NCI-H510A (cell line): ENCODE measurements around the gene ZSCAN10.
"Not testable (repeated sequence)": the region's sequence is repeated elsewhere in the genome, so short reads cannot be mapped to it uniquely, and the experiment has no call there.

Source experiments
- DNase-seq: peaks from one replicate; lab custom pipeline; 2025; lab: John Stamatoyannopoulos, UW

Gene ZSCAN10

DNA sequence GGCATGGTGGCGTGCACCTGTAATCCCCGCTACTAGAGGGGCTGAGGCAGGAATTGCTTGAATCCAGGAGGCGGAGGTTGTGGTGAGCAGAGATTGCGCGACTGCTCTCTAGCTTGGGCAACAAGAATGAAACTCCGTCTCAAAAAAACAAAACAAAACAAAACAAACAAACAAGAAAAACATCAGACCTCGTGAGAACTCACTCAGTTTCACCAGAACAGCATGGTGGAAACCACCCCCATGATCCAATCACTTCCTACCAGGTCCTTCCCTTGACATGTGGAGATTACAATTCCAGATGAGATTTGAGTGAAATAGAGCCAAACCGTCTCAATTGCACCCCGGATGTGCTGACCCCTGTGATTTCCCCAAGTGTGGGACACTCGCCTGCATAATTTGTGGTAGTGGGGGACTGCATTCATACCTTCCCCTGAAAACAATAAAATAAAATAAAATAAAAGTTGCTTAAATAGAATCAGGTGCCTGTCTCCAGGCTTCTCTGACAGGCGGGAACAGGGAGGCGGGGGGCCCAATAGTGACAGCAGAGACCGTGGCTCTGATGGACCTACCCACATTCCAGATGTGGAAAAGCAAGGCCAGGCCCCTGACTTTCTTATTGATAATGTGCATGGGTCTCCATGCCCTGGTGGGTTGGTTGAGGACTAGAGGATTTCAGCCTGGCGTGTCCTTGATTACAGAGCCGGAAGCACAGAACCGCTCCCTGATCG is 13.1 kb downstream of the ZSCAN10 start:
- DNase-seq: no peak

DNA sequence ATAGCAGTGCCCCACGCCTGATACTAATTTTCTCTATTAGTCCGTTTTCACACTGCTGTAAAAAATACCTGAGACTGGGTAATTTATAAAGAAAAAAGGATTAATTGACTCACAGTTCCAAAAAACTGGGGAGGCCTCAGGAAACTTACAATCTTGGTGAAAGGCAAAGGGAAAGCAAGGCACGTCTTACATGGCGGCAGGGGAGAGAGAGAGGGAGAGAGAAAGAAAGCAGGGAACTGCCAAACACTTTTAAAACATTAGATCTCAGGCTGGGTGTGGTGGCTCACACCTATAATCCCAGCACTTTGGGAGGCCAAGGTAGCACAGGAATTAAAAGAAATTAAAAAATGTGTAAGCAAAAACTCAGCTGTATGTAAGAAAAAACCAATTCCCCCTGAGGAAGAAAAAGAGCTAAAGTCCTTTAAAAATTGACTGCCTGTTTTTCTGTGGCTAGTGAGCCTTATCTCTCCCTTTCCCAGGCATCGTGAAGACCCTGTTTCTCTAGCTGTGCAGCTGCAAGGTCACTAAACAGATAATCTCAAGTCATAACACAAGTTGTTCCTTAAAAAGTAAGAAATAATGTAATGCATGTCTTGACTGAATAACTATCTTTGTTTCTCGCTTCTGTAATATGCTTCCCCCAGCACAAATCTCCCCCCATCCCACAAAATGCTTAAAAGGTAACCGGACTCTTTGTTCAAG is 14.0 kb downstream of the ZSCAN10 start:
- no peak for DNase-seq

DNA sequence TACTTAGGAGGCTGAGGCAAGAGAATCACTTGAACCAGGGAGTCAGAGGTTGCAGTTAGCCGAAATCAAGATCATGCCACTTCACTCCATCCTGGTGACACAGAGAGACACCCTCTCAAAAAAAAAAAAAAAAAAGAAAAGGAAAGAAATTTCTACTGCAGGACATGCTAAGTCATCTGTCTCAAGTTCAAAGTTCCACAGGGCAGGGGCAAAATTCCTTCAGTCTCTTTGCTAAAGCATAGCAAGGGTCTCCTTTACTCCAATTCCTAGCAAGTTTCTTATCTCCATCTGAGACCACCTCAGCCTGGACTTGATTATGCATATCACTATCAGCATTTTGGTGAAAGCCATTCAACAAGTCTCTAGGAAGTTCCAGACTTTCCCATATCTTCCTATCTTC is 14.6 kb downstream of the ZSCAN10 start:
- no peak for DNase-seq

DNA sequence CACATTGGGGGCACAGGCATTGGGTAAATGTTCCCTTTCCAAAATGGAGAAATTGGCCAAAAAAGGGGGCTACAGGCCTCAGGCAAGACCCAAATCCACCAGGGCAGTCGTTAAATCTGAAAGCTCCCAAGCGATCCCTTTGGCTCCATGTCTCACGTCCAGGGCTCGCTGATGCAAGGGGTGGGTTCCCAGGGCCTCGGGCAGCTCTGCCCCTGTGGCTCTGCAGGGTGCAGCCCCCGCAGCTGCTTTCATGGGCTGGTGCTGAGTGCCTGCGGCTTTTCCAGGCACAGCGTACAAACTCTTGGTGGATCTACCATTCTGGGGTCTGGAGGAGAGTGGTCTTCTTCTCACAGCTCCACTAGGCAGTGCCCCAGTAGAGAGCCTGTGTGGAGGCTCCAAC is 15.7 kb downstream of the ZSCAN10 start:
- DNase-seq: not testable (repeated sequence)

DNA sequence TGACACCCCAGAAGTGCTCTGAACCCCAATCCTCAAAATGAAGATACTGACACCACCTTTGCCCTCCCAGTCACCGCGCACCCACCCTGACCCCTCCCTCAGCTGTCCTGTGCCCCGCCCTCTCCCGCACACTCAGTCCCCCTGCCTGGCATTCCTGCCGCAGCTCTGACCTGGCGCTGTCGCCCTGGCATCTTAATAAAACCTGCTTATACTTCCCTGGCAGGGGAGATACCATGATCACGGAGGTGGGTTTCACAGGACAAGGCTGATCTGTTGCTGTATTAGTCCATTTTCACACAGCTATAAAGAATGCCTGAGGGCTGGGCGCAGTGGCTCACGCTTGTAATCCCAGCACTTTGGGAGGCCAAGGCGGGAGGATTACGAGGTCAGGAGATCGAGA is 17.1 kb downstream of the ZSCAN10 start:
- DNase-seq: not testable (repeated sequence)

DNA sequence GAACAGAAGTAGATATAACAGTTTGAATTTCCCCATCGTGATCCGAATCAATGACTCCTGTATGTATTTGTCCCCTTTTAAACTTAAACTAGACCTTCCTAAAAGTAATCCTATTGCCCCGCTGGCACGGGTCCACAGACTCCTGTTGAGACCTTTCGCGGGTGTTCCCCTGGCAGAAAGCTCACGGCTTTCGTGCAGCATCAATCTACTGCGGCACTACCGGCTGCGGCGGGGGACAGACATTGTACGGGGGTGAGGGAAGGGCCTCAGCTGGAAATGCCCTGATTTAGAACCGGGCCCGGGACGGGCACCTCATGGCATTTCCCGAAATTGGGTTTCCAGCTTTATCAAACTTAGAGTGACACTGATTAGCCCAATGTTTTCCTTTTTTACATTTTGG is 19.1 kb downstream of the ZSCAN10 start:
- no peak for DNase-seq

DNA sequence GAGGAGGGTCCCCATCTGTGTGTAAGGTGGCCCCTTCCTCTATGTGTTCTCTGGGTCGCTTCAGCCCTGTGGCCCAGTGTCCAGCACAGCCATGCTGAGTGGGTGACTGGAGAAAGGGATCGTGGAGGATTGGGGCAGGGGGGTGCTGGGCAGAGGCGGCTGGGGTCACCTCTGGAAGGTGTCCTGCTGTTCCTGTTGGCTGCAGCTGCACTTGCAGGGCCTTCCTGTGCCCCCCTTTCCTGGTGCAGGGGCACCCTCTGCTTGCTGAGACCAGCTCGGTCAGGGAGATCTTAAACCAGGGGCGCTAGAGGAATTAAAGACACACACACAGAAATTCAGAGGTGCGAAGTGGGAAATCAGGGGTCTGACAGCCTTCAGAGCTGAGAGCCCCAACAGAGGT is 22.5 kb downstream of the ZSCAN10 start:
- DNase-seq: no peak

DNA sequence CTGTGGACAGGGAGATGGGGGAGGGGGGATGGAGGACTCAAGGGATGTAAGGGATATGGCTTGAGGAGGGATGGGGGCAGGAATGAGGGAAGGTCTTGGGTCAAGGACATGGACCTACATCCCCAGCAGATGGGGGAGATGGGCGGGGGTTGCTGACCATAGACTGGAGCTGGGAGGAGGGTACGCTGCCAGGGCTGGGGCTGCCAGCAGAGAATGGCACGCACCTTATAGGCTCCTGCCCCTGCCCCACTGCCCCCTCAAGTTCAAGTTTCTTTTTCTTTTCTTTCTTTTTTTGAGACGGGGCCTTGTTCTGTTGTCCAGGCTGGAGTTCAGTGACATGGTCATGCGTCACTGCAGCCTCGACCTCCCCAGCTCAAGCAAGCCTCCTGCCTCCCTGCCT is 23.1 kb downstream of the ZSCAN10 start:
- DNase-seq: not testable (repeated sequence)

DNA sequence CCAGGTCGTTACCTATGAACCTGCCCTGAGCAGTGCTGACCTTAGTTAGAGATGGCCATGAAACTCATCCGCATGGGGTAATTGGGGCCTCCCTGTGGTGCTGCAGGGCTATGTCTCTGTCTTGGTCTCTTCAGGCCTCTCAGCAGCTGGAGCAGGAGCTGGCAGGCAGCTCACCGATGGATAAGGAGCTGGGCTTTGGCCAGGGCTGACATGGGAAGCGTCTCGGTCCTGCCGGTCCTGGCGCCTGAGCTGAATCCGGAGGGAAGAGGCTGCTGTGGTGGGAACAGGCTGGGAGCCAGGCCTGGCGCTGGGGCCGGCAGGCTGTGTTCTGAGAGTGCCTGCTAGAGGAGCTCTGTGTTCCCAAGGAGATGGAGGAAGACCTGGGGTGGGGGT is 23.6 kb downstream of the ZSCAN10 start:
- no peak for DNase-seq

DNA sequence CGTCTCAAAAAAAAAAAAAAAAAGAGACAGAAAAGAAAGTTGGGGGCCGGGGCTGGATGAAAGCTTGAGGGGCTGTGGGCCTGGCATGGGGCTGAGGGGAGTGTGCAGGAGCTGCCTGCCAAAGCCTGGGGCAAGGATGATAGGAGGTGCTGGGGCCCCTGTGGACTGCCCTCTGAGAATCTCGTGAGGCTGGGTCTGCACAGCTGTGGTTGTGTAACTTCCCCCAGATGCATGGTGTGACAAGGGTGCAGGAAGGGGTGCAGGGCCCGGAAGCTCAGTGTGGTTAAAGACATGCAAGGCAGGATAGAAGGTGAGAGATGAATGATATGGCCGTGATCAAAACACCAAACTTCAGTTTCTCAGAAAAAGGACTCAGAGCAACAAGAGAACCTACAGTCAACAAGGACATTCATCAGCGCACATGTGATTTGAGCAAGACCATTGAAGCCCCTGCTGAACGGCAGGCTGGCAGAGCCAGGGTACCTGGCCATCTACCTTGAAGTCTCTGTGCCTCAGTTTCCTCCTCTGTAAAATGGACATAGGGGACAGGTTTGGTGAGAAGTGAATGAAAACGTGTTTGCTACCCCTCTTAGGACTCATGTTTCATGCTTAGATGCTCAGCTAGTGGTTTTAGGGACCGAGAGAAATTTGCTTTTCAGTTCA is 24.1 kb downstream of the ZSCAN10 start:
- no peak for DNase-seq

DNA sequence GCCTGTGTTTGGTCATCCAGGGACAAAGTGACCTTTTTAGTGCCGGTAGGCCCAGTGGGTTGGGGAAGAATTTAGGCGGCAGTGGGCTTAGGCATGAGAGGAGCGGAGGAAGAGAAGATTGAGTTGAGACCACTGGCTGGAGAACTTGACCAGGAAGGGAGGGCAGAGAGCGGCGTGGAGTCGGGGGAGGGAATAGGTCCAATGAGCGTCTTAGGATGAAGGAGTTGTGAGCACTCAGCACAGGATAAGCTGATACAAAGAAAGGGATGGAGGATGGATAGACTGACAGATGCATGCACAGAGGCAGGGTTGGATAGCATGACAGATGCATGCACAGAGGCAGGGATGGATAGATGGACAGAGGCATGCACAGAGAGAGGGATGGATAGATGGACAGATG is 25.6 kb downstream of the ZSCAN10 start:
- no peak for DNase-seq

DNA sequence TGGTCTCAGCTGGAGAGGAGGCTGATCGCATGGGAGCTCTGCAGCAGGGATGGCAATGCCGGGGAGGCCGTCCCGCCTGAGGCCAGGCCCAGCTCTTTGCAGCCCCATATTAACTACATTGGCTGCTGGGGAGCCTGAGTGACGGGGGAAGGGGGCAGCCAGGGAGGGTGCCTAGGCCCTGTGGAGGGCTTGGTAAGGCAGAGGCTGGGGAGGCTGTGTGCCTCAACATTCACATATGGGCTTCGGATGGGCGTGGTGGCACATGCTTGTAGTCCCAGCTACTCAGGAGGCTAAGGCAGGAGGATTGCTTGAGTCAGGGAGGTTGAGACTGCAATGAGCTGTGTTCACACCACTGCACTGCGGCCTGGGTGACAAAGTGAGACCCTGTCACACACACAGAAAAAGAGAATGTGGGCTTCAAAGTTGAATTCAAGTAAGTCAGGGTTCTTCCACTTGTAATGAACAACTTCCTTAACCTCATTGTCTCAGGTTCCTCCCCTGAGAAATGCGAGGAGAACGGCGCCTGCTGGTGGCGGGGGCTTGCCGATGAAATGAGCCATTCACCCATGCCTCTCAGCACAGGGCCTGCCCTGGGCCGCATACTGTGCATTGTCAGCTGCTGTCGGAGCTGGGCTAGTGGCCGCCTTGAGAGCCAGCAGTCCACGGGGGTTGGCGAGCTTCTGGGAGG is 26.4 kb downstream of the ZSCAN10 start:
- not testable (repeated sequence) for DNase-seq

DNA sequence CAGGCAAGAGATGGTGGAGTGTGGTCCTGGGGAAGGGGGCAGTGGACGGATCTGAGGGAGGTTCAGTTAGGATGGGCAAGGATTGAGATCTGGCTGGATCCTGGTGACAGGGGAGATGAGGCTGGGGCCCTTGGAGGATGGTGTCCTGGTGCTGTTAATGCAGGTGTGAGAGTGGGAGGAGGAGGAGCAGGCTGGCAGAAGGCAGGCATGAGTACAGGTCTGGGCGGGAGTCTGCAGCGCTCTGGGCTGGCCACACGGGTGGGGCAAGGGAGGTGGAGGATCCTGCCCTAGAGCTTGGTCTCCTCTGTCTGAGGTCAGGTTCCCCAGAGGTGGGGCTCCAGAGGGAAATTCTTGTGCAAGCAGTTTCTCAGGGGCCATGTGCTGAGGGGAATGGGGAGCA is 26.9 kb downstream of the ZSCAN10 start:
- DNase-seq: not testable (repeated sequence)

DNA sequence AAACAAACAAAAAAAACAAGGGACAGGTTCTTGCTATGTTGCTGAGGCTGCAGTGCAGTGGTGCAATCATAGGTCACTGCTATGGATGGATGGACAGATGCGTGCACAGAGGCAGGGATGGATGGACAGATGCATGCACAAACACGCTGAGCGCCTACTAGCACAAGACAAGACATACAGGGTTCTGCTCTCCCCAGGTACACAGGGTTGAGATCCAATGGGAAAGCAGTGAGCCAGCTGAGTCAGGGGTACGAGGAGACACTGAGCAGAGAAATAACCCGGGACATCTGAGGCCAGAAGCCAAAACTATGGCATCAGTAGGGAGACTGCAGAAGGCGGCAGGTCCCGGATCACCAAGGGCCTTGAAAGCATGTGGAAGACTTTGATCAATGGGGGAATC is 27.4 kb downstream of the ZSCAN10 start:
- no peak for DNase-seq

DNA sequence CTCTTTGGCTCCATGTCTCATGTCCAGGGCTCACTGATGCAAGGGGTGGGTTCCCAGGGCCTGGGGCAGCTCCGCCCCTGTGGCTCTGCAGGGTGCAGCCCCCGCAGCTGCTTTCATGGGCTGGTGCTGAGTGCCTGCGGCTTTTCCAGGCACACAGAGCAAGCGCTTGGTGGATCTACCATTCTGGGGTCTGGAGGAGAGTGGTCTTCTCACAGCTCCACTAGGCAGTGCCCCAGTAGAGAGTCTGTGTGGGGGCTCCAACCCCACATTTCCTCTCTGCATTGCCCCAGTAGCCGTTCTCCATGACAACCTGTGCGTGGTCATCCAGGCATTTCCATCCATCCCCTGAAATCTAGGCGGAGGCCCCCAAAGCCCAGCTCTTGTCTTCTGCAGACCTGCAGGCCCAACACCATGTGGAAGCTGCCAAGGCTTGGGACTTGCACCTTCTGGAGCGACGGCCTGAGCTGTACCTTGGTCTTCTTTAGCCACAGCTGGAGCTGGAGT is 28.4 kb downstream of the ZSCAN10 start:
- DNase-seq: no peak

DNA sequence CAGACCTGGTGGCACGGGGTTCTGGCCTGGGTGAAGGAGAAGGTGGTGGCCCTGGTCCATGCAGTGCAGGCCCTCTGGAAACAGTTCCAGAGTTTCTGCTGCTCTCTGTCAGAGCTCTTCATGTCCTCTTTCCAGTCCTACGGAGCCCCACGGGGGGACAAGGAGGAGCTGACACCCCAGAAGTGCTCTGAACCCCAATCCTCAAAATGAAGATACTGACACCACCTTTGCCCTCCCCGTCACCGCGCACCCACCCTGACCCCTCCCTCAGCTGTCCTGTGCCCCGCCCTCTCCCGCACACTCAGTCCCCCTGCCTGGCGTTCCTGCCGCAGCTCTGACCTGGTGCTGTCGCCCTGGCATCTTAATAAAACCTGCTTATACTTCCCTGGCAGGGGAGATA is 29.9 kb downstream of the ZSCAN10 start:
- not testable (repeated sequence) for DNase-seq

DNA sequence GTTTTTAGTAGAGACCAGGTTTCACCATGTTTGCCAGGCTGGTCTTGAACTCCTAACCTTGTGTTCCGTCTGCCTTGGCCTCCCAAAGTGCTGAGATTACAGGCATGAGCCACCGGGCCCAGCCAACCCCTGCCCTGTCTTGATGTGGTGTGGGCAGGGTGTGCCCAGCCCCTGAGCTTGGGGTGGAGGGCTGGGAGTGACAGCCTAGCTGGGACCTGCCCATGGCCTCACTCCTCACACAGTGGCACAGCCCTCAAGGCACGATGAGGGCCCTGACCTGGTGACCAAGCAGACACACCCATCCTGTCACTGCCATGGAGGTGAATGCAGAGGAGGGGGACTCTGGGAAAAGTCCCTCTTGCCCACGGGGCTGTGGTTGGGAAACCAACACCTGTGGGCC is 30.6 kb downstream of the ZSCAN10 start:
- DNase-seq: no peak

DNA sequence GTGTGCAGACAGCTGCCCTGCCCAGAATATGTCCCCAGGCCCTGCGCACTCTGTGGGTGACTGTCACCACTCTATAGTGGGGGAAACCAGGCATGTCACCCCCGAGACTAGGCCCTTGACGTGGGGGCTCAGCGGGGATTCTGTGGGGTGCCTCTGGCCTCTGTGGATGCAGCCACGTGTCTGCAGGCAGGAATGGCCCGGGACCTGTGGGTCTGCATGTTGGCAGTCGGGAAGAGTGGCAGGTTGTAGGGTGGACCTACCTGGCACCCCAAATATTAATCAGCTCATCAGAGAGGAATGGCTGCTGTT is 32.7 kb downstream of the ZSCAN10 start:
- DNase-seq: no peak

DNA sequence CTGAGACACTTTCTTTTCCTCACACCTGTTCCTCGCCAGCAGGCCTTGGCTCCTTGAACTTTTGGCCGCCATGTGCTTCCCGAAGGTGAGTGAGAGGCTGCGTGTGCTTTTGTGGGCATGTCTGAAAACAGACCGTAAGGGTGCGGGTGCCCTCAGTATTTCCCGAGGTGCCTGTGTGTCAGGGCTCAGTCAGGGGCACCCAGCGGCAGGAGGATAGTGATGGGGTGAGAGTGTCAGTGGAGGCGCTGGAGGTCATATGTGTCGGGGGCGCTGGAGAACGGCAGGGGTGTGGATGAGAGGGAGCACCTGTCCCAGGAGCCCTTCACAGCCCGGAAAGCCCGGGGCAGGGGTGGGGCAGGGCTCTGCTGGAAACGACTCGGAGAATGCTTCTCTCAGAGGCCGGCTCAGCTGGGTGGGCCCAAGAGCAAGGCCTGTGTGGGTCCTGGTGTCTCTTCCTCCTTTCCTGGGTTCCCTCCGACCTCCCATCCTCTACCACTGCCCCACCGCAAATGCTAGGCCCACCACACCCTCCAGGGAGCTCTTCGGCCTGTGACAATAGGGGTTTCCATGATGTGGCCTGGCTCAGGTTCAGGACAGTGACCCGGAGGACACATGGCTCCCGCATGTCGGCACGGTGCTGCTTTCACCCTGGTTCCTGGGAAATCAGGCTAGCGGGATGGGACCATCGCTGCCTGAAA is 33.2 kb downstream of the ZSCAN10 start:
- no peak for DNase-seq

DNA sequence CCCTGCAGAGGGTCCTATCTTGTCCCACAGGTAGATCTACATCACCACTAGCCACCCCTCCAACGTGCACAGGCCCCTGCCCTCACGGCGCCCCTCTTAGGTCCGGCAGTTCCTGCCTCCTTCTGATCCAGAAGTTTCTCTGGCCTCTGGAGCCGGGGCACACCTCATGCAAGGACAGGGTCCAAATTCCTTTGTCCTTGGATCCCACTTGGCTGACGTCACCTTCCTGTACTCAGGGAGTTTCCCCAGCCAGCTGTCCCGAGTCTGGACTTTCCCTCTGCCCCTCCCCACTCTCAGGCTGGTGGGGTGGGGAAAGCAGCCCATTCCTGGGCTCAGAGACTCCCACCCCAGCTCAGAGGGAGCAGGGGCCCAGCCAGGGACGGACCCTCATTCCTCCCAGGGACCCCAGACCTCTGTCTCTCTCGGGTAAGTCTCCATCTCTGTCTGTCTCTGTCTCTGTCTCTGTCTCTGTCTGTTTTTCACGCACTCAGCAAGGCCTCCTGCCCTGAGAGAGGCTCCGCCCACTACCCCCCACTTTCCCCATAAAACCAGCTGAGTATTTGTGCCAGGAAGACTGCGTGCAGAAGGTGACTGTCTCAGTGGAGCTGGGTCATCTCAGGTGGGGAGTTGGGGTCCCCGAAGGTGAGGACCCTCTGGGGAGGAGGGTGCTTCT is 33.9 kb downstream of the ZSCAN10 start, which contains the start of gene IL32:
Gene IL32, plus strand, starts transcription at position 572 of the 673 bp plus-strand sequence. CDS start 172 bp downstream, outside the sequence.
- no peak for DNase-seq
